Heart left ventricle (tissue), 16 donors: ENCODE data around the gene RNF121. TPM values are rescaled to one million over a fixed set of nuclear protein-coding genes. Genes with fewer than 3 reads are reported as not detected.

Experiments
- ATAC-seq, 4 donors: fragments of 200-7000 bp; cut with Tn5 transposase; one replicate each; pipeline ENCODE4 v1.9.1; 2020 to 2022; ENCODE audit warnings: moderate library complexity in 4 of 4, mild to moderate bottlenecking in 3 of 4, moderate number of reproducible peaks in 1 of 4
- DNase-seq, 5 donors: peaks; one replicate each; pipeline ENCODE4 v3.0.0-alpha.2; 2020
- H3K27ac ChIP-seq, 12 donors: fragments of 200-600 bp; sonication (generic) in 4 of 12; one replicate each; pipeline versions ENCODE4 v1.5.0 to v1.8.0; 2016 to 2022; ENCODE audit warnings: mild to moderate bottlenecking in 2 of 12
- H3K27me3 ChIP-seq, 9 donors: fragments of 200-600 bp; sonication (generic) in 2 of 9; one replicate each; pipeline versions ENCODE4 v1.5.1 to v1.8.0; 2016 to 2022; ENCODE audit warnings: mild to moderate bottlenecking in 3 of 9
- H3K36me3 ChIP-seq, 9 donors: fragments of 200-600 bp; sonication (generic) in 2 of 9; one replicate each; pipeline versions ENCODE4 v1.5.0 to v1.8.0; 2018 to 2022; ENCODE audit warnings: mild to moderate bottlenecking in 2 of 9
- H3K4me1 ChIP-seq, 12 donors: fragments of 200-600 bp; sonication (generic) in 4 of 12; one replicate each; pipeline versions ENCODE4 v1.5.0 to v1.8.0; 2016 to 2022; ENCODE audit warnings: mild to moderate bottlenecking in 3 of 12
- H3K4me3 ChIP-seq, 12 donors: fragments of 200-600 bp; sonication (generic) in 4 of 12; one replicate each; pipeline versions ENCODE4 v1.5.0 to v1.8.0; 2017 to 2022; ENCODE audit warnings: mild to moderate bottlenecking in 9 of 12, moderate library complexity in 4 of 12
- H3K9me3 ChIP-seq, 12 donors: fragments of 200-600 bp; sonication (generic) in 4 of 12; one replicate each; pipeline versions ENCODE4 v1.5.0 to v1.8.0; 2016 to 2022; ENCODE audit warnings: mild to moderate bottlenecking in 1 of 12
- CTCF ChIP-seq, 12 donors: fragments of 200-600 bp; sonication (generic) in 4 of 12; IDR thresholded peaks; one replicate each; pipeline versions ENCODE4 v1.5.0 to v1.8.0; 2018 to 2022; ENCODE audit warnings: antibody characterized with exemption in 12 of 12, mild to moderate bottlenecking in 5 of 12
- POLR2A ChIP-seq, 2 donors: fragments of 450-650 bp; IDR thresholded peaks; one replicate each; pipeline ENCODE4 v1.6.1; 2017; ENCODE audit warnings: antibody characterized with exemption in 2 of 2, mild to moderate bottlenecking in 2 of 2, moderate library complexity in 2 of 2
- WGBS, 4 donors: extraction: QIAGEN DNeasy Blood & Tissue Kit in 2 of 4; methylation state at CpG; one replicate each; pipeline versions ENCODE4 v1.1.5 to v1.1.7; 2013 to 2018; 5-methylcytosine and 5-hydroxymethylcytosine counted together
- intact Hi-C, 10 donors: fragments of 100-400 bp; cut with DNase I; formaldehyde crosslinking; loops; one replicate each; pipeline versions ENCODE4 v1.11.1 to v1.14.2; 2022
- polyA plus RNA-seq, 2 donors: library from polyadenylated mRNA; stranded (reverse); fragments of 200-250 nt; gene quantifications; one replicate each; pipeline ENCODE4 v1.2.3, GENCODE V29; 2013
- total RNA-seq, 9 donors: library from RNA; depleted of rRNA in 2 of 9; stranded (reverse); fragments of >200 nt in 2 of 9; fragmentation: NEBNext Ultra II Directional in 3 of 9; extraction: Animal tissue kit (Norgen Biotek cat#: 25700) in 3 of 9; gene quantifications; one replicate each; pipeline versions ENCODE4 v1.1.0 to v1.2.4, GENCODE V29; 2016 to 2023
- donor health status: ischemic (EF 13 %, LVEDD 7.1; RV severe dilation, severe dysfunction).
- donor health status: healthy with polysubstance abuse.
- donor health status: DM: no; HTN: yes; CAD: no.
- donor health status: DM: no; HTN: no; CAD: no.
- donor health status: ischemic (EF 25% LVEDD 6.9; RV normal size, moderate dysfunction).
- donor health status: ischemic (EF 25% LVEDD 5.7; RV mildly dilated, moderate dysfunction).
- donor health status: healthy.
- donor health status: DM: yes; HTN: yes; CAD: no.
- donor health status: ischemic (EF 35%, LVEDD 5.7; RV mildly dilated, moderate dysfunction).
- donor health status: nonischemic (EF 11% LVEDD 7.7; RV severe dilation, severe dysfunction).
- donor health status: DM: yes; HTN: yes; CAD: no.
- donor health status: PGD.
- donor health status: ischemic (EF 29% LVEDD 5.4; RV normal size, mild dysfunction).
- donor health status: nonischemic (EF 23%, LVEDD 6.1; RV moderate dilation, normal function).

Gene RNF121
- total and polyA plus RNA-seq, 11 donors, result 8.0 to 45.3 (median 22.0) TPM

- TF ChIP-seq CTCF (IDR thresholded peaks at IDR 0.05) (no peak), POLR2A (IDR thresholded peaks at IDR 0.05) (no peak)
- intact Hi-C loops, result no loop called here
- 89 to 93% (median 90%) methylated on average over 3 of the region's 3 CpGs for WGBS, 4 donors
- peak overlapping the region in 1 of 12 donors; percentile 68 for H3K27ac ChIP-seq
- no peaks in the 10 kb centered on the region for H3K9me3 ChIP-seq
- peak in 3 of 4 donors; percentile 32 to 60 (median 51) for ATAC-seq
- H3K4me1 ChIP-seq, result peaks cover 0 to 23% (median 3%) of the 10 kb centered on the region in 12 donors
- no peaks in the 10 kb centered on the region for H3K27me3 ChIP-seq
- H3K4me3 ChIP-seq, result no peak overlapping the region
- H3K36me3 ChIP-seq, result peaks cover 0 to 41% (median 25%) of the 10 kb centered on the region in 9 donors
- DNase-seq, result no peak
Measured at GRCh38 chr11:71991494-71991893, 62.6 kb downstream of the RNF121 start.

GRCh38 chr11:71992136-71992730, 63.4 kb downstream of the RNF121 start:
- intact Hi-C loops, result no loop called here
- peaks cover 0 to 41% (median 19%) of the 10 kb centered on the region in 9 donors for H3K36me3 ChIP-seq
- H3K4me1 ChIP-seq, result peaks cover 0 to 28% (median 5%) of the 10 kb centered on the region in 12 donors
- DNase-seq, result no peak
- no peak for TF ChIP-seq CTCF (IDR thresholded peaks at IDR 0.05)
- no peak for TF ChIP-seq POLR2A (IDR thresholded peaks at IDR 0.05)
- H3K27me3 ChIP-seq, result no peaks in the 10 kb centered on the region
- H3K9me3 ChIP-seq, result no peaks in the 10 kb centered on the region
- H3K27ac ChIP-seq, result peak overlapping the region in 1 of 12 donors; percentile 68
- H3K4me3 ChIP-seq, result no peak overlapping the region
- no peak for ATAC-seq
- 83 to 93% (median 89%) methylated on average over 3 of the region's 3 CpGs for WGBS, 4 donors

- H3K4me1 ChIP-seq, result peaks cover 0 to 54% (median 9%) of the 10 kb centered on the region in 12 donors
- no peak for TF ChIP-seq CTCF (IDR thresholded peaks at IDR 0.05)
- TF ChIP-seq POLR2A (IDR thresholded peaks at IDR 0.05), result no peak
- no peak for ATAC-seq
Measured at GRCh38 chr11:71994786-71995185, 65.9 kb downstream of the RNF121 start.

GRCh38 chr11:71995726-71996291, 67.0 kb downstream of the RNF121 start:
- TF ChIP-seq POLR2A (IDR thresholded peaks at IDR 0.05) (no peak), CTCF (IDR thresholded peaks at IDR 0.05) (no peak)
- H3K9me3 ChIP-seq, result no peaks in the 10 kb centered on the region
- H3K27ac ChIP-seq, result no peak overlapping the region
- WGBS, 4 donors, result 72 to 100% (median 84%) methylated on average over 1 to 3 of the region's 3 CpGs
- DNase-seq (no peak), ATAC-seq (no peak)
- intact Hi-C loops, result no loop called here
- H3K4me3 ChIP-seq, result no peak overlapping the region
- H3K27me3 ChIP-seq, result no peaks in the 10 kb centered on the region
- H3K36me3 ChIP-seq, result peaks cover 0 to 32% (median 13%) of the 10 kb centered on the region in 9 donors
- H3K4me1 ChIP-seq, result peaks cover 0 to 60% (median 15%) of the 10 kb centered on the region in 12 donors

More at GRCh38 chr11:71994786-71995185, 65.9 kb downstream of the RNF121 start:
- DNase-seq, result no peak
- H3K4me3 ChIP-seq, result no peak overlapping the region
- H3K9me3 ChIP-seq, result no peaks in the 10 kb centered on the region
- H3K27me3 ChIP-seq, result no peaks in the 10 kb centered on the region
- H3K27ac ChIP-seq, result no peak overlapping the region
- 82 to 92% (median 87%) methylated on average over 3 of the region's 3 CpGs for WGBS, 4 donors
- intact Hi-C loops, result no loop called here
- peaks cover 0 to 36% (median 14%) of the 10 kb centered on the region in 9 donors for H3K36me3 ChIP-seq
